Stimulated activated CD4-positive, alpha-beta T cell treated with anti-CD3 and anti-CD28 coated beads, Interleukin-1b, Interleukin-23, amount 100 ng/mL, for 24 hours (primary cell): ENCODE data around the gene ST6GALNAC3.

ENCODE experiments used
- DNase-seq, 4 experiments: peaks; one replicate each; pipeline ENCODE4 v3.0.0-alpha.2; 2020; ENCODE audit warnings: low read depth in 4 of 4, low spot score in 1 of 4

Gene ST6GALNAC3

DNA sequence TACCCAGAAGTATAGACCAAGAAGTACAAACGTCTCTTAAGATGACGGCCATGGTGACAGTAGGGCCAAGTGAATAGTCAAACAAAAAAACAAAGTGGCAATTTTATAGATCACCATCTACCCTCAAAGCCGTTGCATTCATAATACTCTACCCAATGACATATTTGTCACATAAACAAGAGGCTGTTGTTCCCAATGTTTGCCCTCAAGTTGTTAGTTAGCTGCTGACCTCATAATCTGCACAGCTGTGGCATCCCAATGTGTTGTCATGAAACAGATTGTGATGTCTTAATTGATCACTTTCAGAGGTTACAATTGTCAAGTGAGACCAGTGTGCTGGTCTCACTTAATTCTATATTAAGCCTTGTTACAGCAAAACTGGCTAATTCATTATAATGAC lies 333.8 kb downstream of the ST6GALNAC3 start:
- DNase-seq: no peak

DNA sequence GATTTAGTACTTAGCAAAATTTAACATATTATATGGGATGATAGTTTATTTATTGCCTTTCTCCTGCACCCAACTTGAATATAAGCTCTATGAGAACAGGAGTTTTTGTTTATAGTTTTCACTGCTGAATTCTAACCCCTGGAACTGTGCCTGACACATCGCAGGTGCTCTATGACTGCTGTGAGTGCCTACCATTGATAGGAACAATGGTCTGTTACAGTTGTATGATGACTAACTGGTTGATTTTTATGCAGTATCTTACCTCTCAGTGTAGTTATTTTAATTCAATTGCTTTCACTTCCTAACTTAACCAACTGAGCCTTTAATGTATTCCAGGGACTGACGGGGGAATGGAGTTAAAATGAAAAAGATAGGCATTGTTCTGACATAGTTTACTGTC lies 336.0 kb downstream of the ST6GALNAC3 start:
- no peak for DNase-seq

DNA sequence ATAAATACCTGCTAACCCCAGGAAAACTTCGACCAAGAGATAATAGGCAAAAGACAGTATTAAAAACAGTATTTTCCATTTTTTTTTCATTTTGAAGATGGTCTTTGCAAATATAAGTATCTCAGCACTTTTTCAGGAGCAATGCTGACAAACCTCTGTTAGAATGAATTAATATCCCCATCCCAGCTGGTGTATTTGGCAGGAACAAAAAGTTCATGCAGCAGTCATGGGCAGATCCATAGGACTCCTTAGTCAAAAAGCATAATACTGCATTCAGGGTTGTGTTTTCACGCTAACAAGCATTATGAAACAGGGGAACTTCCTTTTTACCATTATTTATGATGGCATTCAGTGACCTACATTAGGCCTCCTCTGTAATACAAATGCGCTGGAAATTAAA lies 344.0 kb downstream of the ST6GALNAC3 start:
- DNase-seq: no peak

DNA sequence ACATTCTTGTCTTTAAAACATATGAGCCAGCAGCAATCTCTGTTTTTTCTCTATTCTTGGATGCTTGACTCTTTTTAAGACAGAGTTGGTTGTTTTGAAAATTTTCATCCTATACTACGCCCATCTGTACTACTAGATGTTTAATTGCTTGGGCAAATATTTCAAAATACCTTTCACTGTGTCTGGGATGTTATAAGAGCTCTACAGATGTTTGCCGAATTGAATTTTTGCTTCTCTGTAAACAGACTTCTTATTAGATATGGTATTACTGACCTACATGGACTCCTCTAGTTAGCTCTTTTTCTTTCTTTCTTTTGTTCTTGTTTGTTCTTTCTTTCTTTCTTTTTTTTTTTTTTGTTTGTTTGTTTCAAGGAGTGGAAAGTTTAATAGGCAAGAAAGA lies 345.1 kb downstream of the ST6GALNAC3 start:
- no peak for DNase-seq

DNA sequence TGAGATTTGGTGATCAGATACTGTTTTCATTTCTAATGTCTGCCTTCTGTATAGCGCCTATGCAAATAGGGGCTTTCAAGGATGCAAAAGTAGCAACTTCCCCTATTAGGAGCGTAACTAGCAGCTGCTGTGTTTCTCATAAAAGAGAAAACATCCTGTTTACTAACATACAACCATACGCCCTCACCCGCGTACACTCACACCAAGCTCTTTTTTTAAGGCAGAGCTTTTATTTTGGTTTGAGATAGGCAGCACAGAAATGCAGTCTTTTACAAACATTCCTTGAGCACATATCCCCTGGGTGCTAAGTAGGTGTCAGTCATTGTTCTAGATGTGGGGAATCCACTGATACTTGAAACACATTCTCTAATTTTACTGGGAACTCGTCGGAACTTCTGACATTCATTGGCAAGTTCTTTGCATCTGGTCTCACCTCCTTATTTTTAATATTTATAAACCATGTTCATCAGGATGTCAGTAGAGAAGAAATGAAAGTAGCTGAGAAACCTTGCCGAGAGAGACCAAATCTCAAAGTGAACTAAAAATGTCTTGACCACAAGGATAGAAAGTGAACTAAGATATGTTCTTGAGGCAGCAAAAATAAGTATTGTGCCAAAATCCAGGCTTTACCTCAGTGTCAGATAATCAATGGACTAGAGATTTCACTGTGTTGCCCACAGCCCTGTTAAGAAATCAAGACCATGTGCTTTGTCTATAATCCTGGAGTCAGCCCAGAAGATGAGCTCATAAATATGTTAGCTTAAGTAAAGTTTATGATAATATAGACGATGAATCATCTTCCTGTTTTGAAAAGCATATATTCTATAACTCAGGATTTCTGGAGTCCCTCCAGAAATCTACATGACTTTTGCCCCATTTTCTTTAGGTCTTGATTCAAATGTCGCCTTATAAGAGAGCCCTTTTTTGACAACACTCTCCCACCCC lies 350.9 kb downstream of the ST6GALNAC3 start:
- DNase-seq: no peak

DNA sequence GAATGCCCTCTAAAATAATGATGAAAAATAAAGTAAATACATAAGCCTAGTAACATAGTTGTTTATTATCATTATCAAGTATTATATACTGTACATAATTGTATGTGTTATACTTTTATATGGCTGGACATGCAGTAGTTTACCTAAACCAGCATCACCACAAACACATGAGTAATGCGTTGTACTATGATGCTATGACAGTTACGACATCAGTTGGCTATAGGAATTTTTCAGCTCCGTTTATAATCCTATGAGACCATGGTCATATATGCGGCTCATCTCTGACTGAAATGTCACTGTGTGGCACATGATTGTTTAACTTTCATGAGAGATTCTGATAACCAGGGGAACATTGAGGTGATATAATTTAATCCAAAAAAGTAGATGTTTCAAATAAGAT lies 352.1 kb downstream of the ST6GALNAC3 start:
- DNase-seq: no peak

DNA sequence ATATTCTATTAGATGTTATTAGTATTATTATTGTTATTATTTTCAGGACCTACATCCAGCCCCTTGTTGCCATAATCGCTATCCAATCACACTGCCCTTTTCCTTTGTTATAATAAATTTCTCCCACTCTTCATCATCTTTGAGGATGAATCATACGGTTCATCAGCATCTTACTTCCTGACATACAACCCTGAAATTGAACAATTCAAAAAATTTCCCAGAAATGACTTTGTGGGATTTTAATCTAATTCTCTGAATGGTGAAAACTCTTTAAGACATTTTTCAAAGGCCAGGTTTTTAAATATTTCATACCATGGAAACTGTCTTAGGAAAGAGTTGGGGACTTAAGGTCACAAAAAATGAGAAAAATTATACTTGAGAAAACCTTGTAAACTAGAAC lies 353.5 kb downstream of the ST6GALNAC3 start:
- no peak for DNase-seq

DNA sequence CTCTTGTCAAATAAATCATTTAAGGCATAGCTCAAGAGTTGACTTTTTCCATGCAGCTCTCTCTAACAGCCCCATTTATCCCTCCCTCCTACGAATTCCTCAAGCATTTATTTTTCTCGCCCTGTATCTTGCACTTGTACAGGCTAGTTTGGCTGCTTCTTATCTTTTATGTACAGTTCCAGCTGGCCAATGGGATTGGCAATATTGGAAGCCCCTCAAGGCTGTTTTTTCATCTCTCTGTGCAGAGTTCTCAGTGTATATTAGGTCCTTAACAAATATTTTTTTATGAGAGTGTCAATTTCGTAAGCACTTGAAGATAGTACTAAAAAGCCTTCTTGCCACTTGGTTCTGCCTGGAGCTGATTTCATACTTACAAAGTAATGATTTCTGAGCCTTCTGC lies 356.0 kb downstream of the ST6GALNAC3 start:
- DNase-seq: no peak

DNA sequence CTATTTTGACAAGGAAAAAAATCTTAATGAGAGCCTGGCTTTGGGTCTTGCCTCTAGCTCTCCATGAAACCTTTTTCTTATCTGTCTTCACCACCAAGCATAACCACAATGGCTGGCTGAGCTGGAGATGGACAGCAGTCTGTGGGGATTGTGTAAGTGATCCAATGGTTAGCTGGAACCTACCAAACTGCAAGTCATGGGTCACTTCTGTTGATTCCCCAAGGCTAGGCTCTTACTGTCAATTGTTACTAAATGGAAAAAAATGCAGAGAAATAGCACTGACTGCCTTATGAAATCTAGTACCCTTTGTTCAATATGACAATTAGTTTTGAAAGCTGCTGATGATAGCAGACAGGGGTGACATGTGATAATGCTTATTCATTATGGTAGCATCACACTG lies 359.0 kb downstream of the ST6GALNAC3 start:
- DNase-seq: no peak

DNA sequence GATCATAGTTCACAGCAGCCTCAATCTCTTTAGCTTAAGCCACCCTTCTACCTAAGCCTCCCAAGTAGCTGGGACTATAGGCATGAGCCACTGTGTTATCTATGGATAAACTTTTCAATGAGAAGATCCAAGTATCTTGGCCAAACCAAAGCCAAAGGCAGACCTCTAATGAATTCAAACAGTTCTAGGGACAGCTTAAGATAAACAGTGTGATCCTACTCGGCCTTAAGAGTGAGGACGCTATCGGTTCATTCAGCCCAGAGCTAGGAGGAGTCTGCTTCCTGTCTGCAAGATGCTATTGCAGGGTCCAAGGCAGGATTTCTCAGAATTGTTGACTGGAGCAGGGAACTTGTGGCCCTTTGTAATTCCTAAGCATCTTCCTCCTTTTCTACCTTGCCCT lies 368.7 kb downstream of the ST6GALNAC3 start:
- DNase-seq: no peak

DNA sequence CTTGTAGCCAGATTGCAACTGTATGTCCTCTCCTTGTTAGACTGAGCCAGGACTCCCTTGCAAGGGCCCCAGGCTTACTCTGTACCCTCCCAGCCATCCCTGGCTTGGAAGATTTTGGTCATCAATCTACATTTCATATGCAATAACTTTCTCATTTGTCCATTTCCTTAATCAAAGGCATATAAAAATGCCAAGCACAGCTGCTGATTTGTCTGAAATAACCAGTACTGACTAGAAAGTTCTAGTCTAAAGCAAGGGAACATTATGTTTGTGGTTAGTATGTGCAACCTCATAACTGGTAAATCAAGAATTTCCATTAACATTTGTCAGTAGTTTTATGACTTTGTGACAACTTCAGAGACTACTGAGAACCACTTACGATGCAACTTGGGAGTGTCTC lies 370.2 kb downstream of the ST6GALNAC3 start:
- DNase-seq: no peak

DNA sequence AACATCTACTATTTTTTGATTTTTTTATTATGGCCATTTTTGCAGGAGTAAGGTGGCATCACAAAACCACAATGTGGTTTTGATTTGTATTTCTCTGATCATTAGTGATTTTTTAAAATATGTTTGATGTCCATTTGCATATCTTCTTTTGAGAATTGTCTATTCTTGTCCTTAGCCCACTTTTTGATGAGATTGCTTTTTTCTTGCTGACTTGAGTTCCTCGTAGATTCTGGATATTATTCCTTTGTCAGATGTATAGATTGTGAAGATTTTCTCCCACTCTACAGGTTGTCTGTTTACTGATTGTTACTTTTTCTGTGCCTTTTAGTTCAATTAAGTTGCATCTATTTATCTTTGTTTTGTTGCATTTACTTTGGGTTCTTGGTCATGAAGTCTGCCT lies 375.7 kb downstream of the ST6GALNAC3 start:
- DNase-seq: no peak

DNA sequence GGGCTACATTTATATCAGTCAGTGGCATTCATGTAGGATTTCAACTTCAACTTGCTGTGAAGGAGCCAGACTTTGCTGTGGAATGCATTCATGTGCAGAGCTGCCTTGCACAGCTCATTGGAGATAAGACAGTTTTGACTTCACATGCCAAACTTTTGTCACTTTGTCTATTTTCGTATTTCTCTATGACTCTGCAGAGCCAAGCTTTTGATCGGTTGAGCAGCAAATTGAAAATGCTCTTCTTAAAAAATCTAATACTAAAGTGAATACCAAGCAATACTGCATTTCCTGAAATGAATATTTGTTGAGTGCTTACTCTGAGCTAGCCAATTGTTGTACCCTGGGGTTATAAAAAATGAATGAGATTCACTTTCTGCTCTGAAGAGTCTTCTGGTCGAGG lies 388.7 kb downstream of the ST6GALNAC3 start:
- DNase-seq: no peak

DNA sequence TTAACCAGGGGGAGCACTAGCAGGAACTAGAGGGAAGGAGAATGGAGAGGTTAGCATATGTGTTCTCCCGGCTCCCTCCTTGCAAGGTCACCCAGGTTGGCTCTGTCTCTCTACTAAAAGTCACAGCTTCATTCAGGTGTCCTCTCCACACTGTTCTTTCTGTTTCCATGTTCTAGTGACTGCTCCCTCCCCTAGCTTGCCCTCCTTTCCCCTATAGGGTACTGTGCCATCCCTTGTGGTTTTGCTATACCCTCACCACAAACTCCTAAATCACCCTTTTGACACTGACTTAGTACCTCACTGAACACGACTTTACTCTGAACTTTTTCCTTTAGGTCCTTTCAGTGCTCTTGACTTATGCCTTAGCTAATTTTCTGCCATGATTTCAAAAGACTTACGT lies 389.3 kb downstream of the ST6GALNAC3 start:
- DNase-seq: no peak

DNA sequence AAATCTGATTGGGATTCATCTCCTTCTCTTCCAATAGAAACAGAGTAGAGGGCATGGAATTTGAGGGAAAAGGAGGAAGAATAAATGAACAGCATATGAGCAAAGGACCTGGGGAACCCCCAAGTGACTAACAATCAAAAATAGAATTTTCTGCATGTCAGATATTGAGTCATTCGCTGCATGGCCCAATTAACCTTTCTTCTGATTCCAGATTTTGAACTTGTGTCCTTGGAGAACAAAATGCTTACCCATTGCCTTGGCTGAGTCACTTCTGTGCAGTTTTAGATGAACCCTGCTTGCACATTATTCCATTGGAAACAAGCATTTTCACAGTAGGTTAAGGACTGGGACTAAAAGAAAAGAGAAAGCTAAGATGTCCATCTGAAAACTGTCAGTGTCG lies 390.5 kb downstream of the ST6GALNAC3 start:
- no peak for DNase-seq

DNA sequence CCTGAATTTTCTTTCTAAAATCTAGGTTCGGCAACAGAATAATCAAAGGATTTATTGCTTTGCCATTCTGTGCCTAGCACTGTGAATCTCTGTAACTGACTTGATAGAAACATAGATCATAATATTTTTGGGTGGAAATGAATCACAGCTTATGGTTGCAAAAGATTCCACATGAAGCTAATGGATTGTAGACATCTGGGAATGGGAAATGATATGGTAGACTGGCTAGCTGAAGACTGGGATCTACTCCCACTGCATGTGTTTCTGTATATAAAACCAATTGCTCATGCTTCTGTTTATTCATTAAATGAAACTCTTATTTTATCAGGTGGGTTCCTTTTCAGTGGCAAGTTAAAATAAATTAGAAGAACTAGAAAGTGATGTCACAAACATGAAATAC lies 395.6 kb downstream of the ST6GALNAC3 start:
- DNase-seq: no peak

DNA sequence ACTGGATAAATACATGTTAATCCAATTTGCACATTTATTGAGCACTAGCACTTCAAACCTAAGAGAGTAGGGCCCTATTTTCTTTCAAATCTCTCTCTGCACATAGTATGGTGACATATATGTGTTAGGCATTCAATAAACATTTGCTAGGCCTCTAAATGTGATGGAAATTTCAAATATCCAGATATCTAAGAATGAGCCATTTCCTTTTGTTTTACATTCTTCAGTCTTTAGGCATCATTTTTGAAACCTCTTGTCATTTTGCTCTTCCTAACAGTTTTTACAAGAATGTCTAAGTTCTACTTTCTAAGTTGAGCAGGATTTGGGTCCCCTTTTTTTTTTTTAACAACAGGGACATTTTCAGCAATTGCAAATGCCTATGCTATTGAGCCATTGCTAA lies 397.0 kb downstream of the ST6GALNAC3 start:
- DNase-seq: no peak

DNA sequence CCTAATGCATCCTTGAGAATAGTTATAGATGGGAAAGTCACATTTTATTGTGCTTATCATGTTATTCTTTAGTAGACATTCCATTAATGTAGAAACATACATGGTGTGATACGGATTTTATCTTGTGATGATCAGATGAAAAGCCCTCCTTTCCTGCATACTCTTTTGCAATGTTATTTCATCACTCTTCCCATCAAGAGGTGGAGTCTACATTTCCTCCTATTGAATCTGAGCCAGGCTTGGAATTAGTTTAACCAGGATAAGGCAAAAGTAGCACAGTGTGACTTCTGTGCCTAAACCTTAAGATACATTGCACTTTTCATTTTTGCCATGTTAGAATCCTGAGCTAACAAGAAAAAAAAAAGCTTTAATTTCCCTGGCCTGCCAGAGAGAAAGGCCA lies 399.0 kb downstream of the ST6GALNAC3 start:
- DNase-seq: no peak

DNA sequence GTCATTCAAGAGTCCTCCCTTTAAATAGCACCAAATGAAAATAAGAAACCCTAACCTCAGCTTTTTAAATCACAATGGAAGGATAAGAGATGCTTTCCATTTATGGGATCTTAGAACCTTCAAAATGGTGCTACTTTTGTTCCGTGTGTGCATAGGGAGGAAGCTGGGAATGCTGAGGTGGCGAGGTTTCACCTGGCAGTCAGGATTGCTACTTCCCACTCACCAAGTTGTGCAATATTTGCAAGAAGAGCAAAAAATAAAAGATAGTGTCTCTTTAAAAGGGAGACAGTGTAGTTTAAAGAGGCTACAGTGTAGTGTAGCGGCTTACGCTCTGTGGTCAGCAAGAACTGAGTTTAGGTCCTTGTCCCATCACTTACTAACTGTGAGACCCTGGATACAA lies 400.4 kb downstream of the ST6GALNAC3 start:
- DNase-seq: no peak

DNA sequence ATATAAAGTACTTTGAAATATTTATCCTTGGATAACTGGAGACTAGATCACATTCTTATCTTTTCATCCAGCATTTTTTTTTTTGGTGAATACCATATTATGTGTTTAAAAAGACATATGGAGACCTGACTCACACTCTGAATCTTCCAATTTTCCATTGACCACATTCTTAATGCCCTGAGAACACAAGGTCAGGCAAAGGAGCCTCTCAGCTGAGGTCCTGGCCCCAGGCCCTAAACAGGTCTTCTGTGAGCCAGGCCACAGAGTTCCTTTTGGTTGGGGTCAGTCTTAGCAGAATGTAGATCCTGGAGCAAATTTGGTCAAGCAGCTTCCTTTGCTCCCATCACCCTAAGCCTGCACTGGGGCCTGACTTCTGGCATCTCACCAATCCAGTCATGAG lies 402.6 kb downstream of the ST6GALNAC3 start:
- DNase-seq: no peak

DNA sequence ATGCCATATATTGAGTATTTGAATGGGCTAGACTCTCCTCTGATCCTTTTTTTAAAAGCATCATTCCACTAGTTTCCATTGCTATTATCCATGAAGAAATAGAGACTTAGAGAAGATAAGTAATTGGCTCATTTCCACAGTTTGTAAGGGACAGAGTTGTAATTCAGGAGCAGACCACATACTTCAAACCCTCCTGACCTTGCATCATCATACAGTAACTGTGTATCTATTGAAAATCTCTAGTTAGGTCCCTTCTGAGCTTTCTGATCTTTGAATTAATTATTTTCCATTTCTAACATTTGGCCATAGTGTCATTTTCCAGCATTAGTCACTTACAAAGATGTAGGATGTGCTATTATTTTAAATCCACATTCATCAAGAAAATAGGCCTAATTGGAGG lies 406.3 kb downstream of the ST6GALNAC3 start:
- no peak for DNase-seq

DNA sequence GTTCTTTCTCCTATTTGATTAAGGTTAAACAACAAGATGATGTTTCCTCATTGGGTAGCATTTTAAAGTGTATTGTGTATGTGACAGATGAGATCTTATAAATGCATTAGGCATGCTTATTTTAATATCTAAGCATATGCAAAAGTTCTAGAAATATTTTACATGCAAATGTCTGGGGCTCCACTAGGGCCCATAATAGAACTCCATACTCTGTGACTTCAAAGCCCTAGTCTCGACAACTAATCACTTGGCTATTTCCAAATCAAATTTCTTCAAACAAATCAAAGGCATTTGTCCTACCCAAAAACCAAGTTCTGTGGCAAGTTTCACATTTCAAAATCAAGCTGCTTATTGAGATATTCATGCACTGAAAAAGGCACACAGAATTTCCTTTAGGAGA lies 407.1 kb downstream of the ST6GALNAC3 start:
- no peak for DNase-seq

DNA sequence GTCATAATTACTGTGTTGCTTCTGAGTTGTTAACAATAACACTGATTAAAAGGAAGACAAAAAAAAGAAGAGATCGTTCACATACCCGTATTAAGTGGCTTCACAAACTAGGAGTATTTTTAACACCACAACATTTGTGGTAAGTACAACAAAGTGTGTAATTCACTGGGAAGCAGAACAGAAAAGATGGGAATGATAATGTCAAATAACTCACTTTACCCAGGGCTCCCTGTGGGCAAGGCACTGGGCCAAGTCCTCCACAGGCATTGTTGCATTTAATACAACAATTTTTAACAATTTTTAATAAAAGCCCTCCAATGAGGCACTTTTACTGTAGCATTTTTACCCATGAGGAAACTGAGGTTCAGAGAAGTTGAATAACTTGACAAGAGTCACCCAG lies 407.7 kb downstream of the ST6GALNAC3 start:
- DNase-seq: no peak
